GM18867 (cell line): ENCODE measurements around the gene LRFN5.
A peak's percentile ranks its signal among the peaks of the same experiment; 100 is the strongest.
"Not testable (repeated sequence)": the region's sequence is repeated elsewhere in the genome, so short reads cannot be mapped to it uniquely, and the experiment has no call there.

Experiments used
- ATAC-seq: cut with Tn5 transposase; IDR thresholded peaks from one replicate; pipeline ENCODE4 v1.9.1; 2021; ENCODE audit warnings: mild to moderate bottlenecking, moderate library complexity; ENCODE audit not compliant: unreplicated experiment

Gene LRFN5

GRCh38 chr14:41636492-41637392 is 30.1 kb downstream of the LRFN5 start:
- no peak for ATAC-seq

DNA sequence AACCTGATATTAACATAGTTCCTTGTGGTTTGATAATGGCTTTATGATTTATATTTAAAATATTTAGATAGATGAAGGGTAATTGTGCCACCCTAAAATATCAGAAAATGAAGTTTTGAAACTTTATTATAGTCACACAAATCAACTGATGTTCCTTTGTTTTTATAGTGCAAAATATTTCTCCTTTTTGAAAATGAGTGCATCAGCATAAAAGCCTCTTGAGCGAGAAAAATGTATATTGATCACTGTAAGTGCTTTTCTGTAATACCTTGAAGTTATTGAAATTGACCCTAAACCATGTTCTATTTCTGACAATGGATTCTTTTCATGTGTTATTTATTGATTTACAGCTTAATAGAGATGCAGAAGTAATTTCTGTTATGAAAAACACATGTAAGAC is 35.0 kb downstream of the LRFN5 start:
- ATAC-seq, result no peak

- ATAC-seq, result no peak
Observed at GRCh38 chr14:41642367-41642766, 35.7 kb downstream of the LRFN5 start.

DNA sequence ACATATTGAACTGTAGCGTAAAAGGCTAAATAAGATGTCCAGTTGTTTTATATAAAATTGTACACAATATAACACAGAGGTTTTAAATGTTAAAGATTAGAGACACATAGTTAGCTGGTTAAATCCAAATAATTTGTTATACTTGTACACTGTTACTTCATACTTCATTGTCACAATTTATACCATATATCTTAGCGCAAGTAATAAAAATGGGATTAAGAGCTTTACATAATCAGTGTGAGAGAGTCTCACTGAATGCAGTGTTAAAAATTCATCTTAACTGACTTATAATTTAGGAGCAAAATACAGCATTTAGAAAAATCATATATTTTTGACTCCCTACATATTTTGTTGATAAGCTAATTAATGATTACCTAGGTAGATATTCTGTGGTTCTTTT is 36.1 kb downstream of the LRFN5 start:
- ATAC-seq, result no peak

GRCh38 chr14:41644606-41645005 is 37.9 kb downstream of the LRFN5 start:
- ATAC-seq, result no peak

- ATAC-seq, result no peak
Observed at GRCh38 chr14:41650802-41651201, 44.1 kb downstream of the LRFN5 start.

- no peak for ATAC-seq
Observed at GRCh38 chr14:41654196-41654595, 47.5 kb downstream of the LRFN5 start.

DNA sequence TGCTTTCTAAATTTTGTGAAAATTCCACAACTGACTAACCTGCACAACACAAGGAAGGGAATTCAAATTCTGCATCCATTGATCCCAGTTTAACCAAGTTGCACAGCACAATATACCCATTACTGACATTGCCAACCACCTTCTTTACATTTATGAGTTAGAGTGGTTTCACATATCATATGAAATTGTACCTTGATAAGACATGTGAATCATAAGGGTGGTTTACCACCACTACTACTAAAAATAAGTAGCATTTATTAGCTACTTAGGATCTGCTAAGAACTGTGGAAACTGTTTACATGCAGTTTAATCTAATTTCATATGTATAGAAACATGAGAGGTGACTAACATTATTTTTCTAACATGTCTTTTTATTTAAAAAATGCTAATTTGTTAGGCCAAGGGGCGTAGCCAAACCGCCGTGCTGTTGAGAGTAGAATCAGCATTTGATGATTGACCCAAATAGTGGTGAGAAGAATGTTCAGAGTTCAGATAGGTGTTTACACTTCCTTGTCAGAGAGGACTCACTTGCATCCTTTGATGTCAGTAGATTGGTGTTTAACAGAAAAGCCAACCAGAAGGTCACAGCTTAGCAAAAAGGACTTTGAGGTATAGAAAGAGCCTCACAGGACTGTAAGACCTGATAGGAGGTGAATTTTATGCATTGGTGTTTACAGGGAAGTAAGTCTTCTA is 56.2 kb downstream of the LRFN5 start:
- ATAC-seq, result no peak

DNA sequence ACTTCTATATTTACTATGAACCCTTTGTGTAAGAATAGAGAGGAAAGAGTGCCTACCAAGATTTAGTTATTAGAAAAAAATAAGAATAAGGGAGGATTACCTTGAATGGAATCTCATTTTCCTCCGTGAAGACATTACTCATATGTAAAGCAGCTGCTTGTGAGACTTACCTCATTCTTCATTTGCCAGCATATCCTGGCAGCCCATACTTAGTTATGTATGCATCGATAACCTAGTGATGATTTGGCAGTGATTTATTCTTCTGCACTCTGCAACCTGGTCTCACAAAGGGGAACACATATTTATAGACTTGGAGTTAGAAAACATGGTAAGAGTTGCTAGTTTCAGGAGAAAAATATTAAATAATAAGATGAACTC is 56.8 kb downstream of the LRFN5 start:
- ATAC-seq, result no peak

- no peak for ATAC-seq
Observed at GRCh38 chr14:41666301-41666700, 59.6 kb downstream of the LRFN5 start.

- ATAC-seq, result no peak
Observed at GRCh38 chr14:41668356-41668755, 61.7 kb downstream of the LRFN5 start.

DNA sequence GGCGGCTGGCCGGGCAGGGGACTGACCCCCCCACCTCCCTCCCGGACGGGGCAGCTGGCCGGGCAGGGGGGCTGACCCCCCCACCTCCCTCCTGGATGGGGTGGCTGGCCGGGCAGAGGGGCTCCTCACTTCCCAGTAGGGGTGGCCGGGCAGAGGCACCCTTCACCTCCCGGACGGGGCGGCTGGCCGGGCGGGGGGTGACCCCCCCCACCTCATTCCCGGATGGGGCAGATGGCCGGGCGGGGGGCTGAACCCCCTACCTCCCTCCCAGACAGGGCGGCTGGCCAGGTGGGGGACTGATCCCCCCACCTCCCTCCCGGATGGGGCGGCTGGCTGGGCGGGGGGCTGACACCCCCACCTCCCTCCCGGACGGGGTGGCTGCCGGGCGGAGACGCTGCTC is 66.9 kb downstream of the LRFN5 start:
- not testable (repeated sequence) for ATAC-seq

DNA sequence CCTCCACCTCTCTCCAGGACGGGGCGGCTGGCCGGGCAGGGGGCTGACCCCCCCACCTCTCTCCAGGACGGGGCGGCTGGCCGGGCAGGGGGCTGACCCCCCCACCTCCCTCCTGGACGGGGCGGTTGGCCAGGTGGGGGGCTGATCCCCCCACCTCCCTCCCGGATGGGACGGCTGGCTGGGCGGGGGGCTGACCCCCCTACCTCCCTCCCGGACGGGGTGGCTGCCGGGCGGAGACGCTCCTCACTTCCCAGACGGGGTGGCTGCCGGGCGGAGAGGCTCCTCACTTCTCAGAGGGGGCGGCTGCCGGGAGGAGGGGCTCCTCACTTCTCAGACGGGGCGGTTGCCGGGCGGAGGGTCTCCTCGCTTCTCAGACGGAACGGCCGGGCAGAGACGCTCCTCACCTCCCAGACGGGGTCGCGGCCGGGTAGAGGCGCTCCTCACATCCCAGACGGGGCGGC is 67.9 kb downstream of the LRFN5 start:
- ATAC-seq, result not testable (repeated sequence)

DNA sequence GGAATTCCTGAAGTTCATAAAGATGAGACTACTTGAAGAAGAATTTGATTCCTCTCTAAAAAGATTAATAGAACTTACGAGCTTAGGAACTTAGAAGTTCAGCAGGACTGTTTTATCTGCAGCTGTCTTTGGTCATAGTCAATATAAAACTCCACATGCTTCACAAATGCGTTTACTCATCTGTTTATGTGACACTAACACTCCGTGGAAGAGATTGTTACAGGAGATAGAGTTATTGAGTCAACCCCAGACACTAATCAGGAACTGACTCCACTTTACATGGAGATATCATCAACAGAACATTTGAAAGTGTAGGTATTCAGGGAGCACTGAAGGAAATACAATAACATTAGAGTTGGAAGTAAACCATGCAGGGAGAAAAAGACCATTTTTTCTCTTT is 92.8 kb downstream of the LRFN5 start:
- no peak for ATAC-seq

DNA sequence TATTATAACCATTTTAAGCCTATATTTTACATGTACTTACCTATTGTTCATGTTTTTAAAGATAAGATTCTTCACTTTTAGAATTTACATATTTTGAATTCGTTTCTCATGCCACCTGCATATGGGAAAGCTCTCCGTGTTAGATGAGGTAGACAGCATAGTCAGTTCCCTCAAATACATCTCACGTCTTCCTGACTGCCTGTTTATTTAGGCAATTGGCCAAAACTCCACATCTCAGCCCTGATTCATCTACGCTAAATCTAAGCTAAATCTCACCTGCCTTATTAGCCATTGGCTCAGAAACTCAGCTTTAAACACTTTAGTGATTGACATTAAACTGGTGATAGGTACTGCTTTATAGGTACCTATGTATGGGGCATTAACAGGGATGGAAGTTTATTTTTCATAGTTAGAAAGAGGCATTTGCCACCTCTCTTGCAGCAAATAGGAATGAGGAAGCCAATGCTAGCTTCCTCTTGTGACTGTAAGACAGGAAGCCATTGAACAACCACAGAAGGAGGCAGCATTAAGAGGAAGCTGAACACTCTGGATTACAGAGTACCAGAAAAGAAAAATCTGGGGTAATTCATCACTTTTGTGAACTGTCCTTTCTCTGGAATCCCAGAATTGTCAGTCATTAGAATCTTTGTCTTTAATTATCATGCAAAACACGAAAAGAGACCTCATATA is 111.9 kb downstream of the LRFN5 start:
- no peak for ATAC-seq

- no peak for ATAC-seq
Observed at GRCh38 chr14:41739203-41739602, 132.5 kb downstream of the LRFN5 start.

DNA sequence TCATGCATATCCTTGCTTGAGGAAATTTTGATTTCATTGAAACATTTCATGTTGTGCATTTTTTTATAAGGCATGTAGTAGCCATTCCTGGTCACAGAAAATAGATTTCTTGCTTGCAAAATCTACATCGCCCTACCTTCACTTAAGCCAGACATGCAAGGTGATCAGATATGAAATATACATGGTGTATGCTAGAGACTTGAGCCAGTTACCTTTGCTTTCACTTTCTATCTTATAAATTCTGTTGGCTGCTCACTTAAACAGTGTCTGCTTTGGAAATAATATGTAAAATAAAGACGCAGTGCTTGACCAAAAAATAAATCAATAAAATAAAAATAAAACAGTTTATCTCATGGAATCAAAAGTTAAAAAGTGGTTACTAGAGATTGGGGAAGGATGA is 136.5 kb downstream of the LRFN5 start:
- no peak for ATAC-seq

DNA sequence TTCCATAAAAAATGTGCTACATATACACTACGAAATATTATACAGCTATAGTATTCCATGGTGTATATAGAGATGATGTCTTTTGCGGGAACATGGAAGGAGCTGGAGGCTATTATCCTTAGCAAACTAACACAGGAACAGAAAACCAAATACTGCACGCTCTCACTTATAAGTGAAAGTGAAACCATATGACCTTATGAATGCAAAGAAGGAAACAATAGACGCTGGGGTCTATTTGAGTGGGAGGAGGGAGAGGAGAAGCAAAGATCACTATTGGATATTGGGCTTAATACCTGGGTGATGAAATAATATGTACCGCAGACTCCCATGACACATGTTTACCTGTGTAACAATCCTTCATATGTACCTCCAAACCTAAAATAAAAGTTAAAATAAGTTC is 142.8 kb downstream of the LRFN5 start:
- ATAC-seq, result peak; percentile 69

- ATAC-seq, result not testable (repeated sequence)
Observed at GRCh38 chr14:41750575-41750974, 143.9 kb downstream of the LRFN5 start.

- ATAC-seq, result no peak
Observed at GRCh38 chr14:41758011-41758665, 151.5 kb downstream of the LRFN5 start.

- no peak for ATAC-seq
Observed at GRCh38 chr14:41761204-41761603, 154.5 kb downstream of the LRFN5 start.
